ENCODE results near the gene GARS1.

GARS1 gene

DNA sequence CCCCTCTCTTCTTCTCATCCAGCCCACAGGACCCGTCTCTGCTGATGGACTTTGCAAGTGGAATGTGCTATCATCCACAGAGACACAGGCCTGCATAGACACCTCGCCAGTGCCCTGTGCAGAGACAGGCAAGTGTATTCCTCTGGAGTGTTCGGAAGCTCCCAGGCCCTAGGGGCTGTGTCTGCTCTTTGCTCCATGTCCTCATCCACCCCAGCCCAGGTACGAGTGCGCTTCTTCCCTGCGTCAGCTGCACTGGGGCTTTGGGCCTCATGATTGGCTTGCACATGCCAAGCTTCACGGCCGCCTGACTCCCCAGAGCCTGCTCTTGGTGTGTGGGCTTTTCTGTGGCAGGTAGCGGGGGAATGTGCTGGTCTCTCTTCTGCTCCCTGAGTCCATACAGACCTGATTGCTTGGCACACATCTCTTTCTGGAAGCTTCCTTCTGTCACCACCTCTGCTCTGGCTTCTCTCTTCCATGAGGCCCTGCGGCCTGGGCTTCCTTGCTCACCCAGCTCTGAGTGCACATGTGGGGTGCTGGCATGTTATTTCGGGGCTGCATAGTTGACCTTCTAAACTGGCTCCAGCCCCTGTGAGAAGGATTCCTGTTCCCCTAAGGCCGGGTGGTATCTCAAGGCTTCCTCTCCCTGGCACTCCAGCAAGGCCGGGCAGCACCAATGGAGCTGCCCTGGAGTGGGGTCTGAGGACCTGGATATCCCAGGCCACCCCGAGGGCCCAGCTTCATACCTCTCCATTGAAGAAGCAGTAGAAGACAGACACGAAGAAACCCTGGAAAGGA is 59.8 kb downstream of the GARS1 start:
- H3K4me3 ChIP-seq (ENCODE audit: low read depth, low read length): no peak overlapping the region
- TF ChIP-seq, protein P1, sequence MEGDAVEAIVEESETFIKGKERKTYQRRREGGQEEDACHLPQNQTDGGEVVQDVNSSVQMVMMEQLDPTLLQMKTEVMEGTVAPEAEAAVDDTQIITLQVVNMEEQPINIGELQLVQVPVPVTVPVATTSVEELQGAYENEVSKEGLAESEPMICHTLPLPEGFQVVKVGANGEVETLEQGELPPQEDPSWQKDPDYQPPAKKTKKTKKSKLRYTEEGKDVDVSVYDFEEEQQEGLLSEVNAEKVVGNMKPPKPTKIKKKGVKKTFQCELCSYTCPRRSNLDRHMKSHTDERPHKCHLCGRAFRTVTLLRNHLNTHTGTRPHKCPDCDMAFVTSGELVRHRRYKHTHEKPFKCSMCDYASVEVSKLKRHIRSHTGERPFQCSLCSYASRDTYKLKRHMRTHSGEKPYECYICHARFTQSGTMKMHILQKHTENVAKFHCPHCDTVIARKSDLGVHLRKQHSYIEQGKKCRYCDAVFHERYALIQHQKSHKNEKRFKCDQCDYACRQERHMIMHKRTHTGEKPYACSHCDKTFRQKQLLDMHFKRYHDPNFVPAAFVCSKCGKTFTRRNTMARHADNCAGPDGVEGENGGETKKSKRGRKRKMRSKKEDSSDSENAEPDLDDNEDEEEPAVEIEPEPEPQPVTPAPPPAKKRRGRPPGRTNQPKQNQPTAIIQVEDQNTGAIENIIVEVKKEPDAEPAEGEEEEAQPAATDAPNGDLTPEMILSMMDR (IDR thresholded peaks at IDR 0.05; ENCODE audit: borderline replicate concordance, insufficient read depth, low read depth, low read length): no peak

DNA sequence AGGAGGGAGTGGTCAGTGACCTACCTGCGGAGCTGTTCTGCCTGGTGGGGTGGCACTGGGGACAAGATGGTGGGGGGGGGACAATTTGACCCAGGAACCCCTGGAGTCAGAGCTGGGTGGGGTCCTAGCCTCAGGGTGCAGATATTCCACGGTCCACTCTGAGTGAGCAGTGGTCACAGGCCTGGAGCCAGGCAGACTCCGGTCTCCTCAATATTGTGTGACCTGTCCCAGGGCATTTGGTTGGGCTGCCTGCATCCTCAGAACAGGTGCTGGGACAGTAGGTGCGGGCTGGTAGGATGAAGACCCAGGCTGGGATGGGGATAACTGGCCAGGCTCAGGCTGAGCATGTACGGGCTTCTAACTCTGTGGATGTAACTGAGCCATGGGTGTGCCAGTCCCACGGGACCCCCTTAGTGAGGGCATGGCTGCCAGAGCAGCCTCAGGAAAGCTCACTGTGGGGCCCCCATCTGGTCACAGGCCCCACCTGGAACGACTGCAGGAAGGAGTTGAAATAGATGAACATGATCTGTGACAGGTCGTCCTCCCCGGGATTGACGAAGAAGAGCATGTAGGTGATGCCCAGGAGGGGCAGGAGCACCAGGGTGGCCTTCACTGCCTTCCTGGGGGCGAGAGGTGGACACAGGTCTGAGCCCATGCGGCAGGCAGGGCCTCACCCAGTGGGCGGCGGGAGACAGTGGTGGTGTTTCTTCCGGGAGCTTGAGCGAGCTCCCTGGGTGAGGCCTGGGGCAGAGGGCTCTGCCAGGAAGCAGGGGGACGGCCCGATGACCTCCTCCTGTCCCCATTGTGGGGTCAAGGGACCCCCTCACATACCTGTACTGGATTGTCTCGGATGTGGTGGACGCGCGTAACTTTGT is 60.7 kb downstream of the GARS1 start:
- H3K4me3 ChIP-seq (ENCODE audit: low read depth, low read length): no peak overlapping the region
- TF ChIP-seq, protein P1 (IDR thresholded peaks at IDR 0.05; ENCODE audit: borderline replicate concordance, insufficient read depth, low read depth, low read length): no peak

DNA sequence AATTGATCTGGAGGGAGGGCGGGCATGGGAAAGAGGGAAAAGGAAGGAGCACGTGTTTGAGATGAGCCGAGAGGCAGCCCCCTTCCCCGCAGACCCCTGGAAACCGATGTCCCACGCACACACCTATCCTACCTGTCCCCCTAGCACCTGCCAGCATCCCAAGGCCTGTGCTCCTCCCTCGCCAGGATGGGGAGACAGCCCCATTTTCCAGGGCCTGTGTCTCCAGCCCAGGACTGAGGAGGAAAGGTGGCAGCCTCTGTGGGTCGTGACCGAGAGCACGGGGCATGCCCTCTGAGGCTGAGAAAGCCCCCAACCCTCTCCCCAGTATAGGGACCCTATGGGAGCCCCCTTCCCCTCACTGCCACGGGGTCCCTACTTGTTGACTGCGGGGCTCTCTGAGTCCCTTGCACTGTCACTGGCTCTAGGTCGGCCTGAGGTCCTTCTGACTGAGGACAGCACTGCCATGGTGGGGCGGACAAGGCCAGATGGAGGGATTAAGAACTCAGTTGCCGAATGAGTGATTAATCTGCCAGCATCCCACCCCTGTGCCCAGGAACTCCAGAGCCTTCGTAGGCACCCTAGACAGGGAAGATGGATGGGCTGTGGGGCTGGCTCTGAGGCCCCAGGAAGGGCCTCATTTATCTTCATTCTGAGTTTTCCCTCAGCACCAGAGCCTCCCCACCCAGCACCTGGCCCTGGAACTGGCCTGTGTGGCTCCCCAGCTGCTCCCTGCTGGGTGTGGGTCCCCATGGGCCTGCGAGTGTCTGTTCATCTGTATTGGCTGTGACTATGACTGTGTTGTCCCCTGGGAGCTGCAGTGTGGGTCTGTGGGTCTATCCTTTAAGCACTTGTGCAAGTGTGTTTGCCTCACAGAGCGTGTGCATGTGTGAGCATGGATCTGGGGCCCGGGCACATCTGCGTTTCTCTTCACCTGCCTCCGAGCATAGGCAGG is 61.6 kb downstream of the GARS1 start:
- TF ChIP-seq, protein P1 (IDR thresholded peaks at IDR 0.05; ENCODE audit: borderline replicate concordance, insufficient read depth, low read depth, low read length): no peak
- no peak overlapping the region for H3K4me3 ChIP-seq (ENCODE audit: low read depth, low read length)

DNA sequence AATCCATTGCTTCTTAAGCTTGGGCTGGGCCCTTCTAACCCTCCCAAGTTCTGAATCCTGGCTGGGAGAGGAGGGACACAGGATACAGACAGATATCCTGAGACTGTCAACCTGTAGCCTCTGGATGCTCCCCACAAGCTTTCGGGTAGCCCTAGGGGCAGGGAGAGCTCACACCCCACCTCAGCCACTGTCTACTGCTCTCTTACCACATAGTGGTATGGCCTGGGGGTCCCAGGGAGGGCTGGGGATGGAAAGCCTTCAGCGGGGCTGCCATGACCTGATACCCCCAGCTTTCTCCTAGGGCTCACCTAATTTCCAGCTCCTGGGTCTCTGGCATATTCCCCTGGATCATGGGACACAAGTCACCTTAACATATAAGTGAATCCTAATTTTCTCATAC is 62.5 kb downstream of the GARS1 start:
- no peak overlapping the region for H3K4me3 ChIP-seq (ENCODE audit: low read depth, low read length)
- TF ChIP-seq, protein P1 (IDR thresholded peaks at IDR 0.05; ENCODE audit: borderline replicate concordance, insufficient read depth, low read depth, low read length): no peak

DNA sequence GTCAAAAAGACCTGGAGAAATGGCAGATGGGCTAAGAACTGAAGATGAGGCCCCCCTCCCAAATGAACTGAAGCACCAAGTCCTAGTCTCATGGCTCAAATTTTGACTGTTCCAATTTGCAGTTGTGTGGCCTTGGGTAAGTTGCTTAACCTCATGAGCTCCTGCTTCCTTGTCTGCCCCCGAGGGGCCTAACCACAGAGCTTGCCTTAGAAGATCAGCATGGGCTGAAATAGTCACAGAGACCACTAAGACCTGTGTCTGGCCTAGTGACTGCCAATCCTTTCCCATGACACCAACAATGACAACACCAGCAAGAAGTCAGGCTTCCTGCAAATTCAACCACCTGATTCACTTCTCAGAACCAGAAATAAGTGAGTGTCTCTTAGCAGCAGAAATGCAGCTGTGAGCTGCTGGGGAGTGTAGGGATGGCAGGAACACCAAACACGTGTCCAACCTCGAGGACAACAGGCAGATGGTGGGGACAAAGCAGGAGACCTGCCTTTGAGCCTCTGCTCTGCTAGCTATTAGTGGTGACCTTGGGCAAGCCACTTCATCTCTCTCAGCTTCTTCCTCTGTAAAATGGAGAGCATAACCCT is 63.9 kb downstream of the GARS1 start:
- TF ChIP-seq, protein P1 (IDR thresholded peaks at IDR 0.05; ENCODE audit: borderline replicate concordance, insufficient read depth, low read depth, low read length): no peak
- H3K4me3 ChIP-seq (ENCODE audit: low read depth, low read length): no peak overlapping the region

DNA sequence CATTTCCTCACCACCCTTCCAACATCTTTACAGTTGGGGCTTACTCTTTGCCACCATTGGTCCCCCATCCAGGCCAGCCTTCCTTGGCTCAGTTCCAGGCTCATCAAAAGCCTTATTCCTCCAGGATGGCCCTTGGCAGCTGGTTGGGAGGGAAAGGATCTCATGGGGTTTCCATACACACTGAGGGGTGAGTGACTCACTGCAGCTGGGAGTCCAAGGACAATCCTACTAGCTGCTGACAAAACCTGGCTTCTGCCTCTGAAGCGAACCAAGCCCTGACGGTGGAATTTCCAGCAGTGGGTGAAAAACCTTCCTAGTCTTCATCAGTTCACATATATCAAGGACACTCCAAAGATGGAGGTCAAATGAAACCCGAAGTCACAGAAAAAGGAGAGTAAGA is 64.6 kb downstream of the GARS1 start:
- no peak overlapping the region for H3K4me3 ChIP-seq (ENCODE audit: low read depth, low read length)
- TF ChIP-seq, protein P1 (IDR thresholded peaks at IDR 0.05; ENCODE audit: borderline replicate concordance, insufficient read depth, low read depth, low read length): no peak

Data from GM12875 (cell line).